ENCODE data around the gene TDRD10.

Gene TDRD10, protein sequence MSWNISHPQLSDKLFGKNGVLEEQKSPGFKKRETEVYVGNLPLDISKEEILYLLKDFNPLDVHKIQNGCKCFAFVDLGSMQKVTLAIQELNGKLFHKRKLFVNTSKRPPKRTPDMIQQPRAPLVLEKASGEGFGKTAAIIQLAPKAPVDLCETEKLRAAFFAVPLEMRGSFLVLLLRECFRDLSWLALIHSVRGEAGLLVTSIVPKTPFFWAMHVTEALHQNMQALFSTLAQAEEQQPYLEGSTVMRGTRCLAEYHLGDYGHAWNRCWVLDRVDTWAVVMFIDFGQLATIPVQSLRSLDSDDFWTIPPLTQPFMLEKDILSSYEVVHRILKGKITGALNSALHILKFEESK

GRCh38 chr1:154502066-154502743 is at the start of gene TDRD10, which contains the start of gene SHE:
TDRD10 (plus strand) TSS chr1:154502219; CDS start chr1:154506904, 4,685 bp downstream.
SHE (minus strand) TSS chr1:154502412; CDS start chr1:154502026, 386 bp downstream.
- no peak for DNase-seq

DNA sequence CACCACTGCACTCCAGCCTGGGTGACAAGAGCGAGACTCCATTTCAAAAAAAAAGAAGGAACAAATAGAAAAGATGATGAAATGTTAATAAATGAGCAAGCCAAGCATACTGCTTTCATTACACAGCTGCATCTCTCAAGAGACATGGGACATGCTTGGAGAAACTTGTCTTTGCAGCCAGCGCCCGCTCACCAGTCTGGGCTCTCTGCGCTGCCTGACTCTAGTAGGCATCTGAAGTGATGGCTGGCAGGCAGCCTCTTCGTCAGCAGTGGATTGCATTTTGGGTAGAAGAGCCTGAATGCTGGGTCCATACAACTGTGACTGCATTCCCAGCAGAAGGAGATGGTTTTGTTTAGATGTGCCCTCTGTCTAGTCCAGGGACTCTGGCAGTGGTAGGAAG is 48.9 kb upstream of the TDRD10 start:
- DNase-seq, result no peak

- no peak for DNase-seq
These were observed 48.3 kb upstream of the TDRD10 start for GRCh38 chr1:154453574-154454352.

DNA sequence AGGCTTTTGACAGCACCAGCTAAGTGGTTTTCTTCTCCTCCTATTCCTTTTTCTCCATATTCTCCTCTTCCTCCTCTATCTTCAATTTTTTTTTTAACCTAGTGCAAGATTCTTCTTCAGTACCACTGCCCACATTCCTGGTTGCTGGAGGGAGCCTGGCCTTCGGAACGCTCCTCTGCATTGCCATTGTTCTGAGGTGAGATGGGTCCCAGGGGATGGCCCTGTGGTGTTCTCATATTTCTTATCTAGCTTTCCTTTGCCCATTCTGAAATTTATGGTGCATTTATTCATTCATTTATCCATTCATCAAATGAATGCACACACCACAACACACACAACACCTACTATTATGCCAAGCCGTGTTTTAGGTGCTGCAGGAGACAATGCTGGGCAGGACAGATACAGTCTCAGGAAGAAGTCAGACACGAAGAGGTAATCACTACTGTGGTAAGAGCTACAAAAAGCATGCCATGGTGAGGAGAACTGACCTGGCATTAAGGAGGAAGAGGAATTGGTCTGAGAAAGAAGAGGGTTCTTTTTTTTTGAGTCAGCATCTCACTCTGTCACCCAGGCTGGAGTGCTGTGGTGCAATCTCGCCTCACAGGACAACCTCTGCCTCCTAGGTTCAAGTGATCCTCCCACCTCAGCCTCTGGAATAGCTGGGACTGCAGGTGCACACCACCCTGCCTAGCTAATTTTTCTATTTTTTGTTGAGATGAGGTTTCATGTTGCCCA is 47.5 kb upstream of the TDRD10 start:
- DNase-seq, result no peak

GRCh38 chr1:154456631-154457030 is 45.4 kb upstream of the TDRD10 start:
- no peak for DNase-seq

- no peak for DNase-seq
These were observed 42.9 kb upstream of the TDRD10 start for GRCh38 chr1:154459080-154459479.

DNA sequence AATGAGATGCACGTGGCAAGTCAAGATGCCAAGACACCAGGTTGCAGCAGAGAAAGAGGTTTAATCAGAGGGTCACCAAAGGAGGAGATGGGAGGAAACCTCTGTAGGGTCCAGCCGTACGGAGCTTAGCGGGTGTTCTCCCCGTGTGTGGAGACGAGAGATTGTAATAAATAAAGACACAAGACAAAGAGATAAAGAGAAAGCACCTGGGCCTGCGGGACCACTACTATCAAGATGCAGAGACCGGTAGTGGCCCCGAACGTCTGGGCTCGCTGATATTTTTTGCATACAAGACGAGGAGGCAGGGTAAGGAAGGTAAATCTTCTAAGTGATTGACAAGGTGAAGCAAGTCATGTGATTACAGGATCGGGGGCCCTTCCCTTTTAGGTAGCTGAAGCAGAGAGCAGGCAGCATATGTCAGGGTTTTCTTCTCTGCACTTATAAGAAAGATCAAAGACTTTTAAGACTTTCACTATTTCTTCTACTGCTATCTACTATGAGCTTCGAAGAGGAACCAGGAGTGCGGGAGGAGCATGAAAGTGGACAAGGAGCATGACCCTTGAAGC is 41.2 kb upstream of the TDRD10 start:
- no peak for DNase-seq

GRCh38 chr1:154463512-154463990 is 38.5 kb upstream of the TDRD10 start:
- no peak for DNase-seq

GRCh38 chr1:154465621-154466195 is 36.3 kb upstream of the TDRD10 start:
- DNase-seq, result no peak

DNA sequence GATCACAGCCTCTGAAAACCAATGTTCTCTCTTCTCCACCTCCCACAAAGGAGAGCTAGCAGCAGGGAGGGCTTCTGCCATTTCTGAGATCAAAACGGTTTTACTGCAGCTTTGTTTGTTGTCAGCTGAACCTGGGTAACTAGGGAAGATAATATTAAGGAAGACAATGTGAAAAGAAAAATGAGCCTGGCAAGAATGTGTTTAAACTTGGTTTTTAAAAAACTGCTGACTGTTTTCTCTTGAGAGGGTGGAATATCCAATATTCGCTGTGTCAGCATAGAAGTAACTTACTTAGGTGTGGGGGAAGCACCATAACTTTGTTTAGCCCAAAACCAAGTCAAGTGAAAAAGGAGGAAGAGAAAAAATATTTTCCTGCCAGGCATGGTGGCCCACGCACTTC is 35.8 kb upstream of the TDRD10 start:
- DNase-seq, result no peak

DNA sequence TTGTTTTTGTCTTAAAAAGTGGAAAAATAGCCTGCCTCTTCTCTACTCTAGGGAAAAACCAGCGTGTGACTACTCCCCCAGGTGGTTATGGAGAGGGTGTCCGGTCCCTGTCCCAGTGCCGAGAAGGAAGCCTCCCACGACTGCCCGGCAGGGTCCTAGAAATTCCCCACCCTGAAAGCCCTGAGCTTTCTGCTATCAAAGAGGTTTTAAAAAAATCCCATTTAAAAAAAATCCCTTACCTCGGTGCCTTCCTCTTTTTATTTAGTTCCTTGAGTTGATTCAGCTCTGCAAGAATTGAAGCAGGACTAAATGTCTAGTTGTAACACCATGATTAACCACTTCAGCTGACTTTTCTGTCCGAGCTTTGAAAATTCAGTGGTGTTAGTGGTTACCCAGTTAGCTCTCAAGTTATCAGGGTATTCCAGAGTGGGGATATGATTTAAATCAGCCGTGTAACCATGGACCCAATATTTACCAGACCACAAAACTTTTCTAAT is 35.0 kb upstream of the TDRD10 start:
- DNase-seq, result no peak

GRCh38 chr1:154467434-154468102 is 34.5 kb upstream of the TDRD10 start:
- DNase-seq, result no peak

- no peak for DNase-seq
These were observed 33.3 kb upstream of the TDRD10 start for GRCh38 chr1:154468535-154469250.

GRCh38 chr1:154469844-154470560 is 32.0 kb upstream of the TDRD10 start:
- no peak for DNase-seq

DNA sequence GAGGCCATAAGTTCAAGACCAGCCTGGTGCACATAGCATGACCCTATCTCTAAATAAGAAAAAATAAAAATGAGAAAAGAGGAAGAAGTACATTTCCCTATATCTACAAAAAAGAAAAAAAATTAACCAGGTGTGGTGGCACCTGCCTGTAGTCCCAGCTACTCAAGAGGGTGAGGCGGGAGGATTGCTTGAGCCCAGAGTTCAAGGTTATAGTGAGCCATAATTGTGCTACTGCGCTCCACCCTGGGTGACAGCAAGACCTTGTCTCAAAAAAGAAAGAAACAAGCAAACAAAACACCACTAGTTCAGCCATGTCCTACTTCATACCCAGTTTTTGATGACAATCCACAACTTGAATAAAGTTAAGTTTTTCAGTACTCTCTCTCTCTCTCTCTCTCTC is 30.7 kb upstream of the TDRD10 start:
- DNase-seq, result no peak

- DNase-seq, result no peak
These were observed 27.2 kb upstream of the TDRD10 start for GRCh38 chr1:154474802-154475201.

DNA sequence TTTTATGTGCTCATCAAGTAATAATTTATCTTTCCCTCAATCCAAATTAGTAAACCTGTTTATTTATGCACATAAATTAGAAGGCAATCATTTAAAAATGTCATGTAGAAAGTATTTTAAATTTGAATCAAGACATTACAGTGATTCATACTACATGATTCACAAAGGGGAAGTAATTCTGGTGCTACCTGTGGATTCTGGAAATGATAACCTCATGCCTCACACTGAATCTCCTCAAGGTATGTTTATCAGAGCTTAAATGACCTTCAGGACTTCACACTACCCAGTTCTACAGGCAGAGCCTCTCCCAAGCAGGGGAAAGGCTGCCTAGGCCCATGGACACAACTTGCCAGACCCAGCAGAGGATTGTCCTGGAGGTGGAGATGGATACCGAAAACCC is 25.2 kb upstream of the TDRD10 start:
- DNase-seq, result no peak

GRCh38 chr1:154478013-154478412 is 24.0 kb upstream of the TDRD10 start:
- no peak for DNase-seq

DNA sequence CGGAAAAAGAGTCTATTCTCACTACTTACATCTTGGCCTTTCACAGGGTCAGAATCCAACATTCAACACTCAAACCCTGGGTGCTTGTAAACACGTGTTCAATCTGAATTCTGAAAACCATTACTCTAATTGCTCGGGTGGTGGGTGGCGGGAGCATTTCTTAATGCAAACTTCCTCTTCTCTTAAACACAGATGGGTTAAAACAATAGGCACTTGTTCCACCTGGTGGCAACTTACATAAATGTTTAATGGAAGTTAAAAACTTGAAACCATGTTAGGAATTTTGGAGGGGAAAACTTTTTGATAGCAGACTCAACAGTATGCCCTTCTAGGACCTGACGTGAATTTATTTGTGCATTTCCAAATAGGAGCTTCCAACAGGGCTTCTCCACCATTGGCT is 23.4 kb upstream of the TDRD10 start:
- no peak for DNase-seq
